Tibial nerve (tissue), 4 donors: ENCODE results near the gene KRTAP5-9.
"Not testable (repeated sequence)": the region's sequence is repeated elsewhere in the genome, so short reads cannot be mapped to it uniquely, and the experiment has no call there.

Source experiments
- EP300 ChIP-seq, 2 donors: sonication (generic); formaldehyde crosslinking; IDR thresholded peaks; one replicate each; pipeline ENCODE4 v1.6.1; 2017; ENCODE audit warnings: antibody characterized with exemption in 2 of 2, mild to moderate bottlenecking in 1 of 2
- POLR2A ChIP-seq, 2 donors: fragments of 450-650 bp; IDR thresholded peaks; one replicate each; pipeline ENCODE4 v1.6.1; 2017; ENCODE audit warnings: antibody characterized with exemption in 2 of 2, mild to moderate bottlenecking in 2 of 2, moderate library complexity in 2 of 2
- TF ChIP-seq, protein P1 (sequence below), 5 experiments: fragments of 200-600 bp in 3 of 5; fragments of 450-650 bp in 2 of 5; sonication (generic) in 3 of 5; IDR thresholded peaks; one replicate each; pipeline ENCODE4 v1.5.1; 2016 to 2019; ENCODE audit warnings: antibody characterized with exemption in 5 of 5, mild to moderate bottlenecking in 3 of 5, moderate library complexity in 2 of 5

GRCh38 chr11:71582969-71583368 lies 34.7 kb downstream of the KRTAP5-9 start:
- TF ChIP-seq EP300, POLR2A (IDR thresholded peaks at IDR 0.05): not testable (repeated sequence)
- TF ChIP-seq, protein P1, sequence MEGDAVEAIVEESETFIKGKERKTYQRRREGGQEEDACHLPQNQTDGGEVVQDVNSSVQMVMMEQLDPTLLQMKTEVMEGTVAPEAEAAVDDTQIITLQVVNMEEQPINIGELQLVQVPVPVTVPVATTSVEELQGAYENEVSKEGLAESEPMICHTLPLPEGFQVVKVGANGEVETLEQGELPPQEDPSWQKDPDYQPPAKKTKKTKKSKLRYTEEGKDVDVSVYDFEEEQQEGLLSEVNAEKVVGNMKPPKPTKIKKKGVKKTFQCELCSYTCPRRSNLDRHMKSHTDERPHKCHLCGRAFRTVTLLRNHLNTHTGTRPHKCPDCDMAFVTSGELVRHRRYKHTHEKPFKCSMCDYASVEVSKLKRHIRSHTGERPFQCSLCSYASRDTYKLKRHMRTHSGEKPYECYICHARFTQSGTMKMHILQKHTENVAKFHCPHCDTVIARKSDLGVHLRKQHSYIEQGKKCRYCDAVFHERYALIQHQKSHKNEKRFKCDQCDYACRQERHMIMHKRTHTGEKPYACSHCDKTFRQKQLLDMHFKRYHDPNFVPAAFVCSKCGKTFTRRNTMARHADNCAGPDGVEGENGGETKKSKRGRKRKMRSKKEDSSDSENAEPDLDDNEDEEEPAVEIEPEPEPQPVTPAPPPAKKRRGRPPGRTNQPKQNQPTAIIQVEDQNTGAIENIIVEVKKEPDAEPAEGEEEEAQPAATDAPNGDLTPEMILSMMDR (IDR thresholded peaks at IDR 0.05) = not testable (repeated sequence)
